GM12878 (cell line): Measurements from ENCODE around the gene CLRN3.

ENCODE experiments used
- EP300 ChIP-seq, 2 experiments: fragments of 150-350 bp in 1 of 2; IDR thresholded peaks; 2 replicates each; pipeline ENCODE4 v1.6.1; 2011 to 2012; ENCODE audit warnings: low read depth in 2 of 2, low read length in 2 of 2, borderline replicate concordance in 1 of 2, improper control_type of control experiment in 1 of 2, inconsistent platforms in 1 of 2; ENCODE audit not compliant: control insufficient read depth in 1 of 2
- POLR2A ChIP-seq: IDR thresholded peaks from 2 replicates; pipeline ENCODE4 v1.6.1; 2011; ENCODE audit warnings: low read depth, mild to moderate bottlenecking, low read length
- ZNF274 ChIP-seq: IDR thresholded peaks from one replicate; pipeline ENCODE4 v1.8.0; 2011; ENCODE audit not compliant: insufficient read length, insufficient read depth
- TF ChIP-seq, protein P1 (sequence below), 3 experiments: IDR thresholded peaks in 2 of 3; conservative IDR thresholded peaks in 1 of 3; 2 replicates each; pipeline ENCODE4 v1.5.1; 2011; ENCODE audit warnings: low read depth in 3 of 3, low read length in 3 of 3, mild to moderate bottlenecking in 3 of 3, control low read depth in 2 of 3, moderate library complexity in 2 of 3, inconsistent platforms in 1 of 3, mixed read lengths in 1 of 3; ENCODE audit not compliant: control insufficient read depth in 2 of 3, insufficient read depth in 1 of 3; ENCODE audit errors: extremely low read depth in 1 of 3
- TF ChIP-seq, protein P2 (sequence below): IDR thresholded peaks from 2 replicates; pipeline ENCODE4 v1.6.1; 2012; ENCODE audit warnings: mild to moderate bottlenecking, low read depth, low read length

DNA sequence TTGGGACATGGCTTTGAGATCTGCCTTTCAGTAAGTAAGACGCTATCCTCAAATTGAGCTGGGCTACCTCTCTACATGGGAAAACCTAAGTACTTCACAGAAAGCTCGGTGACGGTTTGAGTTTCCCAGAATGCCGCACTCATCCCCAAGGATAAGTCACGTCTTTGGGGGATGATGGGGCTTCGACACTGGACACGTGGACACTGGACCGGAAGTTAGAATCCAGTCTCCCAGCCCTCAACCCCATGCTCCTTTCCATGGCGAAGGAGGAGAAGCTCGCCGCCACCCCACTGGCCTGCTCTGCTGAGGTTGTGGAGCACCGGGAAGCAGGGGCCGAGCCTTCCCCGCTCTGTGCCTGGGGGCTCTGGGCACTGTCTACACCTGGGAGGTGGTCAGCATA is 41.6 kb upstream of the CLRN3 start:
- TF ChIP-seq ZNF274 (no peak), EP300 (IDR thresholded peaks at IDR 0.05; ENCODE audit: borderline replicate concordance in 1 of 2, control insufficient read depth in 1 of 2, low read depth in 2 of 2, low read length in 2 of 2) (no peak), POLR2A (no peak)
- TF ChIP-seq, protein P1, sequence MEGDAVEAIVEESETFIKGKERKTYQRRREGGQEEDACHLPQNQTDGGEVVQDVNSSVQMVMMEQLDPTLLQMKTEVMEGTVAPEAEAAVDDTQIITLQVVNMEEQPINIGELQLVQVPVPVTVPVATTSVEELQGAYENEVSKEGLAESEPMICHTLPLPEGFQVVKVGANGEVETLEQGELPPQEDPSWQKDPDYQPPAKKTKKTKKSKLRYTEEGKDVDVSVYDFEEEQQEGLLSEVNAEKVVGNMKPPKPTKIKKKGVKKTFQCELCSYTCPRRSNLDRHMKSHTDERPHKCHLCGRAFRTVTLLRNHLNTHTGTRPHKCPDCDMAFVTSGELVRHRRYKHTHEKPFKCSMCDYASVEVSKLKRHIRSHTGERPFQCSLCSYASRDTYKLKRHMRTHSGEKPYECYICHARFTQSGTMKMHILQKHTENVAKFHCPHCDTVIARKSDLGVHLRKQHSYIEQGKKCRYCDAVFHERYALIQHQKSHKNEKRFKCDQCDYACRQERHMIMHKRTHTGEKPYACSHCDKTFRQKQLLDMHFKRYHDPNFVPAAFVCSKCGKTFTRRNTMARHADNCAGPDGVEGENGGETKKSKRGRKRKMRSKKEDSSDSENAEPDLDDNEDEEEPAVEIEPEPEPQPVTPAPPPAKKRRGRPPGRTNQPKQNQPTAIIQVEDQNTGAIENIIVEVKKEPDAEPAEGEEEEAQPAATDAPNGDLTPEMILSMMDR (IDR thresholded peaks at IDR 0.05 in 2 of 3, conservative IDR thresholded peaks at IDR 0.05 in 1 of 3; ENCODE audit: control insufficient read depth in 2 of 3, extremely low read depth in 1 of 3, insufficient read depth in 1 of 3, low read depth in 3 of 3, low read length in 3 of 3), result no peak
- TF ChIP-seq, protein P2, sequence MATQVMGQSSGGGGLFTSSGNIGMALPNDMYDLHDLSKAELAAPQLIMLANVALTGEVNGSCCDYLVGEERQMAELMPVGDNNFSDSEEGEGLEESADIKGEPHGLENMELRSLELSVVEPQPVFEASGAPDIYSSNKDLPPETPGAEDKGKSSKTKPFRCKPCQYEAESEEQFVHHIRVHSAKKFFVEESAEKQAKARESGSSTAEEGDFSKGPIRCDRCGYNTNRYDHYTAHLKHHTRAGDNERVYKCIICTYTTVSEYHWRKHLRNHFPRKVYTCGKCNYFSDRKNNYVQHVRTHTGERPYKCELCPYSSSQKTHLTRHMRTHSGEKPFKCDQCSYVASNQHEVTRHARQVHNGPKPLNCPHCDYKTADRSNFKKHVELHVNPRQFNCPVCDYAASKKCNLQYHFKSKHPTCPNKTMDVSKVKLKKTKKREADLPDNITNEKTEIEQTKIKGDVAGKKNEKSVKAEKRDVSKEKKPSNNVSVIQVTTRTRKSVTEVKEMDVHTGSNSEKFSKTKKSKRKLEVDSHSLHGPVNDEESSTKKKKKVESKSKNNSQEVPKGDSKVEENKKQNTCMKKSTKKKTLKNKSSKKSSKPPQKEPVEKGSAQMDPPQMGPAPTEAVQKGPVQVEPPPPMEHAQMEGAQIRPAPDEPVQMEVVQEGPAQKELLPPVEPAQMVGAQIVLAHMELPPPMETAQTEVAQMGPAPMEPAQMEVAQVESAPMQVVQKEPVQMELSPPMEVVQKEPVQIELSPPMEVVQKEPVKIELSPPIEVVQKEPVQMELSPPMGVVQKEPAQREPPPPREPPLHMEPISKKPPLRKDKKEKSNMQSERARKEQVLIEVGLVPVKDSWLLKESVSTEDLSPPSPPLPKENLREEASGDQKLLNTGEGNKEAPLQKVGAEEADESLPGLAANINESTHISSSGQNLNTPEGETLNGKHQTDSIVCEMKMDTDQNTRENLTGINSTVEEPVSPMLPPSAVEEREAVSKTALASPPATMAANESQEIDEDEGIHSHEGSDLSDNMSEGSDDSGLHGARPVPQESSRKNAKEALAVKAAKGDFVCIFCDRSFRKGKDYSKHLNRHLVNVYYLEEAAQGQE, result no peak
